ENCODE measurements around the gene STXBP6. TPM values are rescaled to one million over a fixed set of nuclear protein-coding genes. Genes with fewer than 3 reads are reported as not detected.

The STXBP6 gene
- total and polyA plus RNA-seq, 2 of the 13 experiments (the other 11 are each of a cell fraction or from before 2014, with no cell fraction given): 35.3 to 42.8 TPM

DNA sequence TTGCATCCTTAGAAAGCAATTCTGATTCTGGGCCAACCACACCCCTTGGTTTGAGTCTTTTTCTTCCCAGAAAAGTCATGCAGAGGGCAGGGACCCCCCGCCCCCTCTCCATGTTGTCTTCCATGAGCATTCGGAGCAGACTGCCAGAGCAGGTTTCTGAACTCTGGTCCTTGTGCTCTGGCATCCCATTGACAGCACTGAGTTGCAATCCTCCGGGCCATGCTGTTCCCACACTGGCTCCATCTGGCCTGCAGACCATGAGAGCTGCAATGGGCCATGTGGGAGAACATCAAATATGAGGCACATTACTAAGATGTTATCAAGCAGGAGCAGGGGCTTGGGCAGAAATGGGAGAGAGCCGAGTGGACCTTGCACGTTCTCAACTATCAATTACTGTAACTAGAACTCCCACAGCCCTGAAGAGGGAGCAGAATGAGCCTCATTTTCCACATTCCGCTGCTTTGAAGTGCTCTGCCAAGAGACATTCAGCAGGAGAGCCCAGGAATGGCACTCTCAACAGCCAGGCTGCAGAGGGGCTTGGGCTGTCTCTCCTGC, 157.4 kb downstream of the STXBP6 start (continued):
- TF ChIP-seq, protein P1, sequence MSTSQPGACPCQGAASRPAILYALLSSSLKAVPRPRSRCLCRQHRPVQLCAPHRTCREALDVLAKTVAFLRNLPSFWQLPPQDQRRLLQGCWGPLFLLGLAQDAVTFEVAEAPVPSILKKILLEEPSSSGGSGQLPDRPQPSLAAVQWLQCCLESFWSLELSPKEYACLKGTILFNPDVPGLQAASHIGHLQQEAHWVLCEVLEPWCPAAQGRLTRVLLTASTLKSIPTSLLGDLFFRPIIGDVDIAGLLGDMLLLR (CRISPR knock-in tag; IDR thresholded peaks at IDR 0.05): no peak
- no peak for TF ChIP-seq ZSCAN29 (CRISPR knock-in tag; conservative IDR thresholded peaks at IDR 0.05)
- peak; percentile 28; the same call in 1 of the 2 replicates for TF ChIP-seq ZFY (CRISPR knock-in tag; IDR thresholded peaks at IDR 0.05)
- no peak for TF ChIP-seq ZNF468 (CRISPR knock-in tag; IDR thresholded peaks at IDR 0.05)
- TF ChIP-seq PRMT3 (CRISPR knock-in tag; IDR thresholded peaks at IDR 0.05; ENCODE audit: borderline replicate concordance, low read depth): no peak
- no peak for TF ChIP-seq EED (CRISPR knock-in tag; IDR thresholded peaks at IDR 0.05)
- TF ChIP-seq SETDB1 (CRISPR knock-in tag; IDR thresholded peaks at IDR 0.05; ENCODE audit: borderline replicate concordance): no peak
- peak; percentile 72 for TF ChIP-seq MAX (IDR thresholded peaks at IDR 0.05)
- no peak for TF ChIP-seq ZNF75D (CRISPR knock-in tag; IDR thresholded peaks at IDR 0.05; ENCODE audit: borderline replicate concordance)
- TF ChIP-seq MTA3 (CRISPR knock-in tag; IDR thresholded peaks at IDR 0.05): no peak
- 0 out of 2 replicates have a peak, but pooled peaks have one; percentile 34 for TF ChIP-seq CBX5 (CRISPR knock-in tag; IDR thresholded peaks at IDR 0.05; ENCODE audit: borderline replicate concordance)
- TF ChIP-seq ZBTB8A (CRISPR knock-in tag; IDR thresholded peaks at IDR 0.05; ENCODE audit: borderline replicate concordance, low read depth): no peak
- no peak for TF ChIP-seq PHF21A (CRISPR knock-in tag; IDR thresholded peaks at IDR 0.05)
- no peak for TF ChIP-seq NFE2L1 (CRISPR knock-in tag; IDR thresholded peaks at IDR 0.05; ENCODE audit: borderline replicate concordance)
- no peak for TF ChIP-seq ZNF878 (CRISPR knock-in tag; IDR thresholded peaks at IDR 0.05)
- no peak for TF ChIP-seq AHDC1 (CRISPR knock-in tag; IDR thresholded peaks at IDR 0.05; ENCODE audit: borderline replicate concordance)
- peak; percentile 40; the same call in 1 of the 2 replicates for TF ChIP-seq ZFP41 (CRISPR knock-in tag; IDR thresholded peaks at IDR 0.05; ENCODE audit: borderline replicate concordance)
- TF ChIP-seq, protein P2, sequence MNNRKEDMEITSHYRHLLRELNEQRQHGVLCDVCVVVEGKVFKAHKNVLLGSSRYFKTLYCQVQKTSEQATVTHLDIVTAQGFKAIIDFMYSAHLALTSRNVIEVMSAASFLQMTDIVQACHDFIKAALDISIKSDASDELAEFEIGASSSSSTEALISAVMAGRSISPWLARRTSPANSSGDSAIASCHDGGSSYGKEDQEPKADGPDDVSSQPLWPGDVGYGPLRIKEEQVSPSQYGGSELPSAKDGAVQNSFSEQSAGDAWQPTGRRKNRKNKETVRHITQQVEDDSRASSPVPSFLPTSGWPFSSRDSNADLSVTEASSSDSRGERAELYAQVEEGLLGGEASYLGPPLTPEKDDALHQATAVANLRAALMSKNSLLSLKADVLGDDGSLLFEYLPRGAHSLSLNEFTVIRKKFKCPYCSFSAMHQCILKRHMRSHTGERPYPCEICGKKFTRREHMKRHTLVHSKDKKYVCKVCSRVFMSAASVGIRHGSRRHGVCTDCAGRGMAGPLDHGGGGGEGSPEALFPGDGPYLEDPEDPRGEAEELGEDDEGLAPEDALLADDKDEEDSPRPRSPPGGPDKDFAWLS (CRISPR knock-in tag; IDR thresholded peaks at IDR 0.05; ENCODE audit: borderline replicate concordance): no peak
- TF ChIP-seq ZNF549 (CRISPR knock-in tag; IDR thresholded peaks at IDR 0.05): no peak
- no peak for TF ChIP-seq ISX (CRISPR knock-in tag; conservative IDR thresholded peaks at IDR 0.05)
- no peak for TF ChIP-seq ZNF660 (CRISPR knock-in tag; IDR thresholded peaks at IDR 0.05; ENCODE audit: borderline replicate concordance, low read depth)
- TF ChIP-seq ZNF484 (CRISPR knock-in tag; IDR thresholded peaks at IDR 0.05; ENCODE audit: borderline replicate concordance, low read depth): no peak
- peak; percentile 38; the same call in 1 of the 2 replicates for TF ChIP-seq MYC (CRISPR knock-in tag; IDR thresholded peaks at IDR 0.05; ENCODE audit: borderline replicate concordance)

Measured in HepG2 (cell line).